ENCODE results near the gene CRABP1. TPM values are rescaled to one million over a fixed set of nuclear protein-coding genes. Genes with fewer than 3 reads are reported as not detected.

CRABP1 gene
- polyA plus RNA-seq, 1 donor from 2014 or later: 7.0 TPM

DNA sequence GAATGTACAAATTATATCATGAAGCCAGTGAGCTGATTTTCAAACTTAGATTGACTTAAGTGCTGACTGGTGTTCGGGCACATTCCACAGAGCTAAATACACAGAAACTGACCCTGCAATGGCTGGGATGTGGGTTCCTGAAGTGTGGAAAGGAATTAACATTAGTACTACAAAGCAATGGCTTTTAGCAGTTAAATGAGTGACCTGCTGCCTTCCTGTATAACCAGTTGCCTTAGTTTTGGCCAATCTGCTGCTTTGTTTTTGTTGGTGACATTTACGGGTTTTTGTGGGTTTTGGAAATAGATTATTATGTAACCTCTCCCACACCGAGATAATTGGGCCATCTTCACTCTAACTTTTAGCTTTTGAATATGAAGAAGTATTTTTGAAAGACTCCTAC lies 38.3 kb upstream of the CRABP1 start:
- H3K36me3 ChIP-seq (ENCODE audit: insufficient read depth, low read length): no peaks in the 10 kb centered on the region
- H3K9me2 ChIP-seq (ENCODE audit: insufficient read depth, low read length): no peaks in the 10 kb centered on the region
- H3K27ac ChIP-seq (ENCODE audit: low read length): no peak overlapping the region
- no peaks in the 10 kb centered on the region for H3K9me3 ChIP-seq (ENCODE audit: low read length)
- H3K27me3 ChIP-seq (ENCODE audit: insufficient read depth, low read depth, low read length): no peaks in the 10 kb centered on the region
- TF ChIP-seq, protein P1, sequence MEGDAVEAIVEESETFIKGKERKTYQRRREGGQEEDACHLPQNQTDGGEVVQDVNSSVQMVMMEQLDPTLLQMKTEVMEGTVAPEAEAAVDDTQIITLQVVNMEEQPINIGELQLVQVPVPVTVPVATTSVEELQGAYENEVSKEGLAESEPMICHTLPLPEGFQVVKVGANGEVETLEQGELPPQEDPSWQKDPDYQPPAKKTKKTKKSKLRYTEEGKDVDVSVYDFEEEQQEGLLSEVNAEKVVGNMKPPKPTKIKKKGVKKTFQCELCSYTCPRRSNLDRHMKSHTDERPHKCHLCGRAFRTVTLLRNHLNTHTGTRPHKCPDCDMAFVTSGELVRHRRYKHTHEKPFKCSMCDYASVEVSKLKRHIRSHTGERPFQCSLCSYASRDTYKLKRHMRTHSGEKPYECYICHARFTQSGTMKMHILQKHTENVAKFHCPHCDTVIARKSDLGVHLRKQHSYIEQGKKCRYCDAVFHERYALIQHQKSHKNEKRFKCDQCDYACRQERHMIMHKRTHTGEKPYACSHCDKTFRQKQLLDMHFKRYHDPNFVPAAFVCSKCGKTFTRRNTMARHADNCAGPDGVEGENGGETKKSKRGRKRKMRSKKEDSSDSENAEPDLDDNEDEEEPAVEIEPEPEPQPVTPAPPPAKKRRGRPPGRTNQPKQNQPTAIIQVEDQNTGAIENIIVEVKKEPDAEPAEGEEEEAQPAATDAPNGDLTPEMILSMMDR (IDR thresholded peaks at IDR 0.05; ENCODE audit: poor library complexity, severe bottlenecking): no peak
- TF ChIP-seq EP300 (conservative IDR thresholded peaks at IDR 0.05; ENCODE audit: poor library complexity, severe bottlenecking) (no peak), RAD21 (conservative IDR thresholded peaks at IDR 0.05) (no peak), POLR2AphosphoS5 (IDR thresholded peaks at IDR 0.05) (no peak), SMC3 (conservative IDR thresholded peaks at IDR 0.05; ENCODE audit: poor library complexity) (no peak)
- no peaks in the 10 kb centered on the region for H4K20me1 ChIP-seq (ENCODE audit: insufficient read depth)
- no peaks in the 10 kb centered on the region for H3F3A ChIP-seq (ENCODE audit: insufficient read depth, low read length, poor library complexity, severe bottlenecking)
- no peak overlapping the region for H3K4me3 ChIP-seq (ENCODE audit: low read length)
- H2AFZ ChIP-seq (ENCODE audit: low read depth, low read length): no peak overlapping the region
- peaks cover 15% of the 10 kb centered on the region for H3K79me2 ChIP-seq (replicated peaks; ENCODE audit: insufficient read depth, low read length)
- no peak overlapping the region for H3K4me2 ChIP-seq (ENCODE audit: low read length)
- H3K9ac ChIP-seq (ENCODE audit: low read length): no peak overlapping the region

DNA sequence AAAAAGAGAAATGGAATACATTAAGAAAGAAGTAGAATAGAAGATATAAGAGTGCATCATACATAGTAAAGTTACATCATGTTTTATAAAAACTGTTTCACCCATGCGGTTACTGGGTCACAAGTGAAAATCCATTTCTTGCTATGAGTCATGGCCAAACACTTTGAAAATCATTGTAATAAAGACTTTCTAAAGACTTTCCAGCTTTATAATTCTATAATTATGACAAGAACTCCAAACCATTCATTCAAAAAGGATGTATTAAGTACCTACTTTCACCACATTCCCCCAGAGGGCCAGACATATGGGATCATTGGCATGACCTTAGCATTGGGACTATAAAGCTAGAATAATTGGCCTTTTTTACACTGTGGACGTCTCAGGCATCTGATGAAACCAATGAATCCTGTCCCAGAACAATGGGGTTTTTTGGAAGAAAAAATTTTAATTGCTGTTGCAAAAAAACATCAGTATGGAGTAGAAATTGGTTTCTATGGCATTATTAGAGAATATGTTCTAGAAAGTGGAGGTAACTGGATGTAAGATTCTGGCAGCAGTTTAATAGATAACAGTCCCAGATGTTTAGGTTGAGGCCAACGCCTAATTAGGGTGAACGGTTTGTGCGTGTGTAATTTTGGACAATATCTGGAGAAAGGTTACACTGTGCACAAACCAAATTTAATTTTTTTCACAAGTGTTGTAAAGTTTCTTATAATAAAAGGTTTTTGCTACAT lies 37.4 kb upstream of the CRABP1 start:
- TF ChIP-seq POLR2AphosphoS5 (IDR thresholded peaks at IDR 0.05): no peak
- no peak for TF ChIP-seq EZH2 (IDR thresholded peaks at IDR 0.05; ENCODE audit: borderline replicate concordance, insufficient read depth, low read length, poor library complexity, severe bottlenecking)
- no peak for TF ChIP-seq RAD21 (conservative IDR thresholded peaks at IDR 0.05)
- TF ChIP-seq EP300 (conservative IDR thresholded peaks at IDR 0.05; ENCODE audit: poor library complexity, severe bottlenecking): no peak
- no peak for TF ChIP-seq TAF1 (IDR thresholded peaks at IDR 0.05; ENCODE audit: low read depth)
- no peak for TF ChIP-seq MXI1 (conservative IDR thresholded peaks at IDR 0.05; ENCODE audit: poor library complexity, severe bottlenecking)
- TF ChIP-seq, protein P2, sequence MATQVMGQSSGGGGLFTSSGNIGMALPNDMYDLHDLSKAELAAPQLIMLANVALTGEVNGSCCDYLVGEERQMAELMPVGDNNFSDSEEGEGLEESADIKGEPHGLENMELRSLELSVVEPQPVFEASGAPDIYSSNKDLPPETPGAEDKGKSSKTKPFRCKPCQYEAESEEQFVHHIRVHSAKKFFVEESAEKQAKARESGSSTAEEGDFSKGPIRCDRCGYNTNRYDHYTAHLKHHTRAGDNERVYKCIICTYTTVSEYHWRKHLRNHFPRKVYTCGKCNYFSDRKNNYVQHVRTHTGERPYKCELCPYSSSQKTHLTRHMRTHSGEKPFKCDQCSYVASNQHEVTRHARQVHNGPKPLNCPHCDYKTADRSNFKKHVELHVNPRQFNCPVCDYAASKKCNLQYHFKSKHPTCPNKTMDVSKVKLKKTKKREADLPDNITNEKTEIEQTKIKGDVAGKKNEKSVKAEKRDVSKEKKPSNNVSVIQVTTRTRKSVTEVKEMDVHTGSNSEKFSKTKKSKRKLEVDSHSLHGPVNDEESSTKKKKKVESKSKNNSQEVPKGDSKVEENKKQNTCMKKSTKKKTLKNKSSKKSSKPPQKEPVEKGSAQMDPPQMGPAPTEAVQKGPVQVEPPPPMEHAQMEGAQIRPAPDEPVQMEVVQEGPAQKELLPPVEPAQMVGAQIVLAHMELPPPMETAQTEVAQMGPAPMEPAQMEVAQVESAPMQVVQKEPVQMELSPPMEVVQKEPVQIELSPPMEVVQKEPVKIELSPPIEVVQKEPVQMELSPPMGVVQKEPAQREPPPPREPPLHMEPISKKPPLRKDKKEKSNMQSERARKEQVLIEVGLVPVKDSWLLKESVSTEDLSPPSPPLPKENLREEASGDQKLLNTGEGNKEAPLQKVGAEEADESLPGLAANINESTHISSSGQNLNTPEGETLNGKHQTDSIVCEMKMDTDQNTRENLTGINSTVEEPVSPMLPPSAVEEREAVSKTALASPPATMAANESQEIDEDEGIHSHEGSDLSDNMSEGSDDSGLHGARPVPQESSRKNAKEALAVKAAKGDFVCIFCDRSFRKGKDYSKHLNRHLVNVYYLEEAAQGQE (IDR thresholded peaks at IDR 0.05; ENCODE audit: borderline replicate concordance): no peak
- no peak for TF ChIP-seq SMC3 (conservative IDR thresholded peaks at IDR 0.05; ENCODE audit: poor library complexity)
- TF ChIP-seq, protein P1 (IDR thresholded peaks at IDR 0.05; ENCODE audit: poor library complexity, severe bottlenecking): no peak
- H3K27me3 ChIP-seq (ENCODE audit: insufficient read depth, low read depth, low read length): no peaks in the 10 kb centered on the region
- no peak overlapping the region for H3K27ac ChIP-seq (ENCODE audit: low read length)
- H3K36me3 ChIP-seq (ENCODE audit: insufficient read depth, low read length): no peaks in the 10 kb centered on the region
- H3K4me3 ChIP-seq (ENCODE audit: low read length): no peak overlapping the region
- no peaks in the 10 kb centered on the region for H3K9me2 ChIP-seq (ENCODE audit: insufficient read depth, low read length)
- H3K4me2 ChIP-seq (ENCODE audit: low read length): no peak overlapping the region
- no peaks in the 10 kb centered on the region for H4K20me1 ChIP-seq (ENCODE audit: insufficient read depth)
- no peaks in the 10 kb centered on the region for H3F3A ChIP-seq (ENCODE audit: insufficient read depth, low read length, poor library complexity, severe bottlenecking)
- H3K79me2 ChIP-seq (replicated peaks; ENCODE audit: insufficient read depth, low read length): peaks cover 13% of the 10 kb centered on the region
- H3K9me3 ChIP-seq (ENCODE audit: low read length): no peaks in the 10 kb centered on the region
- H3K9ac ChIP-seq (ENCODE audit: low read length): no peak overlapping the region
- H2AFZ ChIP-seq (ENCODE audit: low read depth, low read length): no peak overlapping the region

Data from neural cell (in vitro differentiated cells).